GM19035 (cell line): ENCODE results near the gene AGPAT2.

Experiments
- ATAC-seq: cut with Tn5 transposase; IDR thresholded peaks from one replicate; pipeline ENCODE4 v1.9.1; 2021; ENCODE audit not compliant: unreplicated experiment

AGPAT2 gene

GRCh38 chr9:136689108-136689460, 1.8 kb upstream of the AGPAT2 start:
- ATAC-seq = no peak

- no peak for ATAC-seq
Measured at GRCh38 chr9:136688274-136689107, 1.2 kb upstream of the AGPAT2 start.

- ATAC-seq = no peak
Measured at GRCh38 chr9:136687721-136688223, 515 bp upstream of the AGPAT2 start.

GRCh38 chr9:136686534-136686793, 793 bp downstream of the AGPAT2 start:
- ATAC-seq = no peak

GRCh38 chr9:136685790-136686533, 1.3 kb downstream of the AGPAT2 start:
- no peak for ATAC-seq

GRCh38 chr9:136685216-136685615, 2.0 kb downstream of the AGPAT2 start:
- ATAC-seq = no peak

GRCh38 chr9:136684799-136685198, 2.5 kb downstream of the AGPAT2 start:
- no peak for ATAC-seq

GRCh38 chr9:136684339-136684738, 2.9 kb downstream of the AGPAT2 start:
- no peak for ATAC-seq

- ATAC-seq = no peak
Measured at GRCh38 chr9:136683755-136684154, 3.5 kb downstream of the AGPAT2 start.

GRCh38 chr9:136683173-136683745, 4.0 kb downstream of the AGPAT2 start:
- no peak for ATAC-seq

GRCh38 chr9:136682710-136683109, 4.5 kb downstream of the AGPAT2 start:
- ATAC-seq = no peak

GRCh38 chr9:136681945-136682699, 5.1 kb downstream of the AGPAT2 start:
- no peak for ATAC-seq

GRCh38 chr9:136681029-136681428, 6.2 kb downstream of the AGPAT2 start:
- ATAC-seq = no peak

- ATAC-seq = no peak
Measured at GRCh38 chr9:136679431-136679941, 7.8 kb downstream of the AGPAT2 start.

GRCh38 chr9:136678624-136679023, 8.6 kb downstream of the AGPAT2 start:
- no peak for ATAC-seq

- no peak for ATAC-seq
Measured at GRCh38 chr9:136678034-136678433, 9.2 kb downstream of the AGPAT2 start.

- no peak for ATAC-seq
Measured at GRCh38 chr9:136676920-136677686, 10.2 kb downstream of the AGPAT2 start.

- ATAC-seq = no peak
Measured at GRCh38 chr9:136676297-136676794, 10.9 kb downstream of the AGPAT2 start.

- no peak for ATAC-seq
Measured at GRCh38 chr9:136675477-136676296, 11.6 kb downstream of the AGPAT2 start.
